Measurements from ENCODE around the gene AUTS2. TPM values are rescaled to one million over a fixed set of nuclear protein-coding genes. Genes with fewer than 3 reads are reported as not detected.

The AUTS2 gene
- total RNA-seq, 1 donor from 2014 or later: 80.6 TPM

DNA sequence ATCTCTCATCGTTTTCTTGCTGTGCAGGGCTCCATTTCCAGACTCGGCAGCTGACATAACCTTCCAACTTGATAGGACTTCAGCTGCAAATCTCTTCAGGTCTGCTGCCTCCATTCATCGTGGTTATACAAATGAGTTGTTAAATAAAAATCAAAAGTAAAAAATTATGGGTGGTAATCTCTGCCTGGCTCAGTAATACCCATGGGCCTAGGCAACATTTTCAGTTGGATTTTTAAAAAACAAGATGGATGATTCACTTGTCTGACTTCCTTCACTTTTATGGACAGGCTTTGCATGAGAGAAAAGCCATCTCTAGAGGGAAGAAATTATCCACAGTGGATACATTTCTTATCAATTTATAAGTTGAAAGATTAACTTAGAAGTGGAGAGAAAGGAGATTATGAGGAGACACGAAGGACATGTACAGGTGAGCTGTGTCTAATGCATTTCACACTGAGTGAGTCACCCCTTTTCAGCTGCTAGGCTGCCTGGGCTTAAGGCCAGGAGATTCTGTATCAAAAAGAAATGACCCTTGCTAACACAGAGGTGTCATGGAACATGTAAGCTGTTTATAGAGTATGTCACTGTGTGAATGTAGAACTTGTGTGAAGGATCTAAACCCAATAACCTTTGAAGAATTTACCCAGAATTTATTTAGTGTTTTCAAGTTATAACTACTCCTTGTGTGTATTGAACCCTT, 495.1 kb downstream of the AUTS2 start:
- Mint-ChIP-seq H3K36me3 (ENCODE audit: unreplicated experiment) (peaks cover 4% of the 10 kb centered on the region), H3K4me3 (ENCODE audit: unreplicated experiment) (peak overlapping the region; percentile 42), H3K4me1 (ENCODE audit: unreplicated experiment) (peaks cover 43% of the 10 kb centered on the region), H3K9me3 (ENCODE audit: unreplicated experiment) (no peaks in the 10 kb centered on the region), H3K27ac (ENCODE audit: unreplicated experiment) (peak overlapping the region; percentile 69), H3K27me3 (ENCODE audit: unreplicated experiment) (no peaks in the 10 kb centered on the region)
- TF ChIP-seq, protein P1, sequence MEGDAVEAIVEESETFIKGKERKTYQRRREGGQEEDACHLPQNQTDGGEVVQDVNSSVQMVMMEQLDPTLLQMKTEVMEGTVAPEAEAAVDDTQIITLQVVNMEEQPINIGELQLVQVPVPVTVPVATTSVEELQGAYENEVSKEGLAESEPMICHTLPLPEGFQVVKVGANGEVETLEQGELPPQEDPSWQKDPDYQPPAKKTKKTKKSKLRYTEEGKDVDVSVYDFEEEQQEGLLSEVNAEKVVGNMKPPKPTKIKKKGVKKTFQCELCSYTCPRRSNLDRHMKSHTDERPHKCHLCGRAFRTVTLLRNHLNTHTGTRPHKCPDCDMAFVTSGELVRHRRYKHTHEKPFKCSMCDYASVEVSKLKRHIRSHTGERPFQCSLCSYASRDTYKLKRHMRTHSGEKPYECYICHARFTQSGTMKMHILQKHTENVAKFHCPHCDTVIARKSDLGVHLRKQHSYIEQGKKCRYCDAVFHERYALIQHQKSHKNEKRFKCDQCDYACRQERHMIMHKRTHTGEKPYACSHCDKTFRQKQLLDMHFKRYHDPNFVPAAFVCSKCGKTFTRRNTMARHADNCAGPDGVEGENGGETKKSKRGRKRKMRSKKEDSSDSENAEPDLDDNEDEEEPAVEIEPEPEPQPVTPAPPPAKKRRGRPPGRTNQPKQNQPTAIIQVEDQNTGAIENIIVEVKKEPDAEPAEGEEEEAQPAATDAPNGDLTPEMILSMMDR (IDR thresholded peaks at IDR 0.05): no peak
- DNase-seq (ENCODE audit: extremely low spot score, unreplicated experiment): no peak

DNA sequence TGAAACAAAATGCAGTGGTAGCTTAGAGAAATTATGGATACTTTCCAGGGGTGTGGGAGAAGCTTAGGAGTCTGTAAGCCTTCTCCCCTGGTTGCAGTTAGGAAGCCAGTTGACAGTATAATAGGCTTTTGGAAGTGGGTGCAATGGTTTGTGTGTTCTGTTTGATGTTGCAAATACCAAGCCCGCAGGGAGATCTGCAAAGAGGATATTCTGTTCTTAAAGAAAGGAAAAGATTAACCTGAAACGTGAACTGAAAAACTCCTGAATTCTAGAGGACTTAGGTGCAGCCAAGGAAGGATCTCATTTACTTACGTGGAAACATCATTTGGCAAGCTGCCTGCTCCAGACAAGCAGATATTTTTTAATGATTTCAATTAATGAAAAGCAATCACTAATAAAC, 496.6 kb downstream of the AUTS2 start:
- Mint-ChIP-seq H3K27me3 (ENCODE audit: unreplicated experiment) (no peaks in the 10 kb centered on the region), H3K9me3 (ENCODE audit: unreplicated experiment) (no peaks in the 10 kb centered on the region), H3K4me1 (ENCODE audit: unreplicated experiment) (peaks cover 58% of the 10 kb centered on the region), H3K4me3 (ENCODE audit: unreplicated experiment) (no peak overlapping the region), H3K36me3 (ENCODE audit: unreplicated experiment) (peaks cover 3% of the 10 kb centered on the region), H3K27ac (ENCODE audit: unreplicated experiment) (no peak overlapping the region)
- no peak for DNase-seq (ENCODE audit: extremely low spot score, unreplicated experiment)
- TF ChIP-seq, protein P1 (IDR thresholded peaks at IDR 0.05): no peak

DNA sequence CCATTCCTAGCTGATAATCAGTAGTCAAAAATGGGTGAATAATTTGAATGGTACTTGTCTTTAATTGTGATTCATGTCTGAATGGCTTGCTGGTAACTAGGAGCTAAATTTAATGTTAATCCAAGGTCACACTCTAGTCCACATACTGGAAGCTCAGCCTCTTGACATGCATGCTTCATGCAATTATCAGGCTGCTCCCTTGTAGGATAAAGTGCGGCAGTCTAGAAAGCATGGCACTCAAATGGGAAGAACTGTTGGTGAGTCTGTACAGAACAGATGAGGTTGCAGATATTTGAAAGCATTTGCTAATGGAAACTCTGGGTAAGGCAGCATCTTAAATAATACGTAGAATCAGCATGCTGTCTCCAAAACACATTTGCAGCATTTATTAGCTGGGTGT, 499.4 kb downstream of the AUTS2 start:
- H3K4me1 Mint-ChIP-seq (ENCODE audit: unreplicated experiment): peaks cover 54% of the 10 kb centered on the region
- H3K36me3 Mint-ChIP-seq (ENCODE audit: unreplicated experiment): no peaks in the 10 kb centered on the region

DNA sequence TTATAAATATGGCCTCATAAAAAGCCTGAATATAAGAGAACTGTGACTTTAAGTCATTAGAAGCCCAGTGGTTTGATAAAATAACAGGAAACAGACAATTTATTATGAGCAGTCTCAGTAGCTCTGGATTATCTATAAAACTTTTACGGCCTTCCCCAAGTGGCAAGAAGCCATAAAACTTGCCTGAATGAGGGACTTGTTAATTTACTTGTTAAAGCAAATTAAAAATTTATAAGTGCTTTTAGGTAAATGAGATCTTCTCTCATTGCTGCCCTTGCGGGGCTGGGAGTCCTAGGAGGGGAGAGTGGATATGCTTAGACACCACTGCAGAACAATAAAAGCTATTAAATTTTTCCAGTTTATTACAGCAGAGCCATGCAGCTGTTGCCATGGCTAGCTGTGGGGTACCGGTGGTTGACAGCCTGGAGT, 499.9 kb downstream of the AUTS2 start:
- H3K4me1 Mint-ChIP-seq (ENCODE audit: unreplicated experiment): peaks cover 49% of the 10 kb centered on the region
- no peak for DNase-seq (ENCODE audit: extremely low spot score, unreplicated experiment)
- no peak overlapping the region for H3K4me3 Mint-ChIP-seq (ENCODE audit: unreplicated experiment)
- TF ChIP-seq, protein P1 (IDR thresholded peaks at IDR 0.05): no peak
- H3K27me3 Mint-ChIP-seq (ENCODE audit: unreplicated experiment): no peaks in the 10 kb centered on the region
- H3K27ac Mint-ChIP-seq (ENCODE audit: unreplicated experiment): peak overlapping the region; percentile 82
- H3K9me3 Mint-ChIP-seq (ENCODE audit: unreplicated experiment): no peaks in the 10 kb centered on the region
- no peaks in the 10 kb centered on the region for H3K36me3 Mint-ChIP-seq (ENCODE audit: unreplicated experiment)

More for the DNA sequence above, 499.4 kb downstream of the AUTS2 start:
- H3K9me3 Mint-ChIP-seq (ENCODE audit: unreplicated experiment): no peaks in the 10 kb centered on the region
- no peak overlapping the region for H3K4me3 Mint-ChIP-seq (ENCODE audit: unreplicated experiment)
- no peaks in the 10 kb centered on the region for H3K27me3 Mint-ChIP-seq (ENCODE audit: unreplicated experiment)
- DNase-seq (ENCODE audit: extremely low spot score, unreplicated experiment): no peak
- TF ChIP-seq, protein P1 (IDR thresholded peaks at IDR 0.05): no peak
- H3K27ac Mint-ChIP-seq (ENCODE audit: unreplicated experiment): no peak overlapping the region

DNA sequence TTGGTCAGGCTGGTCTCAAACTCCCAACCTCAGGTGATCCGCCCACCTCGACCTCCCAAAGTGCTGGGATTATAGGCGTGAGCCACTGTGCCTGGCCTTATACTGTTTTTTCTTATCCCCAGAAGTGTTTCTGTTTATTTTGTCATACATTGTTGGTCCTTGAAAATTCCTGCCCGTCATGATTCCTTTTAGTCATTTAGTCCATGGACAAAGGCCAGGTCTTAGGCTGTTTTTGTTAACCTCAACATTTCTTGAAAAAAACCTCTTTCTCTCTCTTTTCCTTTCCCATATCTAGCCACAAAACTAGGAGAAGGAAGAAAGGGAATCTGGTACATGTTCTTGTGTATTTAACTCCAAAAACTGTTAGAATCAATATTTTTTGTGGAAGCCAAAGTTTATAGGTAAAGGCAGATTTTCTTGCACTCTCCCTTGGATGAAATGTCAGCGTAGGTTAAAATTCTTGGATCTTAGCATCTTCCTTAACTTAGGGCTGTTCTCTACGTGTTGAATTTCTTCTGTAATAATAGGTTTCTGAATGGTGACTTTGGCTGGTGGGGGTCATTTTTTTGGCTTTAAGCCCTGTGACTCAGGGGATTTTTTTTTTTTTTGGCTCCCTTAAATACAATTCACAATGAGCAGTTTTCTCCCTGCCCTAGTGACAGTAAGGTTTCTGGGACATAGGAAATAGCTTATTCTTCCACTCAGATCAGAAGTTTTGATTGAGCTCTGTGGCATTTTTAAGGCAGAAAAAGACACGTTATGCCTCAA, 500.8 kb downstream of the AUTS2 start:
- DNase-seq (ENCODE audit: extremely low spot score, unreplicated experiment): no peak
- peaks cover 41% of the 10 kb centered on the region for H3K4me1 Mint-ChIP-seq (ENCODE audit: unreplicated experiment)
- no peaks in the 10 kb centered on the region for H3K9me3 Mint-ChIP-seq (ENCODE audit: unreplicated experiment)
- TF ChIP-seq, protein P1 (IDR thresholded peaks at IDR 0.05): no peak
- H3K27ac Mint-ChIP-seq (ENCODE audit: unreplicated experiment): peak overlapping the region; percentile 71
- H3K4me3 Mint-ChIP-seq (ENCODE audit: unreplicated experiment): no peak overlapping the region
- no peaks in the 10 kb centered on the region for H3K36me3 Mint-ChIP-seq (ENCODE audit: unreplicated experiment)
- H3K27me3 Mint-ChIP-seq (ENCODE audit: unreplicated experiment): no peaks in the 10 kb centered on the region
